ENCODE data around the gene ZNF513.
A peak's percentile ranks its signal among the peaks of the same experiment; 100 is the strongest.

Gene ZNF513

GRCh38 chr2:27380626-27381545 lies at the start of gene ZNF513:
ZNF513 (minus strand) TSS chr2:27380734; CDS start chr2:27380526, 208 bp downstream.
- peak; percentile 97 for DNase-seq

GRCh38 chr2:27428978-27429541 lies 48.5 kb upstream of the ZNF513 start:
- peak; percentile 87 for DNase-seq

GRCh38 chr2:27428213-27428977 lies 47.9 kb upstream of the ZNF513 start, which contains the start of gene NRBP1:
NRBP1 (plus strand) TSS chr2:27428631; CDS start chr2:27433274, 4,643 bp downstream.
- peak; percentile 92 for DNase-seq

GRCh38 chr2:27427863-27428212 lies 47.3 kb upstream of the ZNF513 start:
- peak; percentile 28 for DNase-seq

GRCh38 chr2:27425039-27425438 lies 44.5 kb upstream of the ZNF513 start:
- DNase-seq, result peak; percentile 24

- no peak for DNase-seq
These were observed 42.4 kb upstream of the ZNF513 start for GRCh38 chr2:27422958-27423357.

- DNase-seq, result no peak
These were observed 41.2 kb upstream of the ZNF513 start for GRCh38 chr2:27421660-27422250.

- no peak for DNase-seq
These were observed 40.5 kb upstream of the ZNF513 start for GRCh38 chr2:27420996-27421395.

- no peak for DNase-seq
These were observed 35.6 kb upstream of the ZNF513 start for GRCh38 chr2:27416151-27416550.

- DNase-seq, result no peak
These were observed 32.1 kb upstream of the ZNF513 start for GRCh38 chr2:27412419-27413152.

- peak; percentile 97 for DNase-seq
These were observed 29.0 kb upstream of the ZNF513 start, which contains the start of gene PPM1G for GRCh38 chr2:27409321-27410073. PPM1G (minus strand) TSS chr2:27409591; CDS start chr2:27409422, 169 bp downstream.

GRCh38 chr2:27408601-27409320 lies 28.2 kb upstream of the ZNF513 start:
- peak; percentile 63 for DNase-seq

- peak; percentile 59 for DNase-seq
These were observed 27.4 kb upstream of the ZNF513 start for GRCh38 chr2:27407798-27408491.

- DNase-seq, result no peak
These were observed 20.0 kb upstream of the ZNF513 start for GRCh38 chr2:27400348-27401135.

GRCh38 chr2:27398962-27399361 lies 18.4 kb upstream of the ZNF513 start:
- no peak for DNase-seq

- DNase-seq, result no peak
These were observed 12.7 kb upstream of the ZNF513 start for GRCh38 chr2:27393225-27393624.

- no peak for DNase-seq
These were observed 10.5 kb upstream of the ZNF513 start for GRCh38 chr2:27390822-27391679.

GRCh38 chr2:27381577-27382181 lies 1.1 kb upstream of the ZNF513 start:
- DNase-seq, result no peak
